WERI-Rb-1 (cell line): ENCODE results near the gene ZNF148.
"Not testable (repeated sequence)": the region's sequence is repeated elsewhere in the genome, so short reads cannot be mapped to it uniquely, and the experiment has no call there.

Experiments used
- DNase-seq: peaks from one replicate; pipeline ENCODE4 v3.0.0-alpha.2; 2020
- H3K27ac ChIP-seq: fragments of 250-450 bp; sonication (Bioruptor Pico); 2 replicates; pipeline ENCODE4 v1.5.1; 2020; ENCODE audit warnings: mild to moderate bottlenecking, moderate library complexity
- H3K27me3 ChIP-seq: fragments of 250-450 bp; sonication (Bioruptor Pico); 2 replicates; pipeline ENCODE4 v1.5.1; 2021; ENCODE audit warnings: mild to moderate bottlenecking, low read depth, moderate library complexity; ENCODE audit not compliant: insufficient read depth, severe bottlenecking
- H3K36me3 ChIP-seq: fragments of 250-450 bp; sonication (Bioruptor Pico); 2 replicates; pipeline ENCODE4 v1.5.1; 2020; ENCODE audit warnings: mild to moderate bottlenecking, moderate library complexity
- H3K4me3 ChIP-seq: 2 replicates; pipeline ENCODE4 v1.5.1; 2011; ENCODE audit warnings: low read depth, mild to moderate bottlenecking, control low read depth, low read length
- H3K9me3 ChIP-seq: fragments of 250-450 bp; sonication (Bioruptor Pico); 2 replicates; pipeline ENCODE4 v1.5.1; 2021; ENCODE audit warnings: mild to moderate bottlenecking, moderate library complexity; ENCODE audit not compliant: severe bottlenecking
- TF ChIP-seq, protein P1 (sequence below): IDR thresholded peaks from 2 replicates; pipeline ENCODE4 v1.5.1; 2011; ENCODE audit warnings: low read depth, mild to moderate bottlenecking, control low read depth, inconsistent platforms, low read length

Gene ZNF148

DNA sequence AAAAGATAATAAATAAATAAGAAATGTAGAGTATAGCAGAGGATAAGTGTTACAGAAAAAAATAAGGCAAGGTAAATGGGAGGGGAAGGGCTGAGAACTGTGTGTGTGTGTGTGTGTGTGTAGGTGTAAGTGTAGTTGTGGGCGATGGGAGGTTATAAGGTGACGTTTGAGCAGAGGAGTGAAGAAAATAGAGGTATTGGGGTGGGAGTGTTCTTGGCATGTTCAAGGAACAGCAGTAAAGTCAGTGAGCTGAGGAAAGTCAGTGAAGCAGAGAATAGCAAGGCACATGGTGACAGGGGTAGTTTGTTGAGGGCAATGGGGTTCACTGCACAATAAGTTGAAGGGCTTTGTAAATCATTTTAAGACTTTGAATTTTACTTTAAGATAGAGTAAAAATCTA is 30.9 kb upstream of the ZNF148 start:
- Histone ChIP-seq H3K4me3 (no peak overlapping the region), H3K36me3 (no peaks in the 10 kb centered on the region), H3K9me3 (no peaks in the 10 kb centered on the region), H3K27ac (no peak overlapping the region), H3K27me3 (no peaks in the 10 kb centered on the region)
- TF ChIP-seq, protein P1, sequence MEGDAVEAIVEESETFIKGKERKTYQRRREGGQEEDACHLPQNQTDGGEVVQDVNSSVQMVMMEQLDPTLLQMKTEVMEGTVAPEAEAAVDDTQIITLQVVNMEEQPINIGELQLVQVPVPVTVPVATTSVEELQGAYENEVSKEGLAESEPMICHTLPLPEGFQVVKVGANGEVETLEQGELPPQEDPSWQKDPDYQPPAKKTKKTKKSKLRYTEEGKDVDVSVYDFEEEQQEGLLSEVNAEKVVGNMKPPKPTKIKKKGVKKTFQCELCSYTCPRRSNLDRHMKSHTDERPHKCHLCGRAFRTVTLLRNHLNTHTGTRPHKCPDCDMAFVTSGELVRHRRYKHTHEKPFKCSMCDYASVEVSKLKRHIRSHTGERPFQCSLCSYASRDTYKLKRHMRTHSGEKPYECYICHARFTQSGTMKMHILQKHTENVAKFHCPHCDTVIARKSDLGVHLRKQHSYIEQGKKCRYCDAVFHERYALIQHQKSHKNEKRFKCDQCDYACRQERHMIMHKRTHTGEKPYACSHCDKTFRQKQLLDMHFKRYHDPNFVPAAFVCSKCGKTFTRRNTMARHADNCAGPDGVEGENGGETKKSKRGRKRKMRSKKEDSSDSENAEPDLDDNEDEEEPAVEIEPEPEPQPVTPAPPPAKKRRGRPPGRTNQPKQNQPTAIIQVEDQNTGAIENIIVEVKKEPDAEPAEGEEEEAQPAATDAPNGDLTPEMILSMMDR, result no peak
- DNase-seq, result no peak

DNA sequence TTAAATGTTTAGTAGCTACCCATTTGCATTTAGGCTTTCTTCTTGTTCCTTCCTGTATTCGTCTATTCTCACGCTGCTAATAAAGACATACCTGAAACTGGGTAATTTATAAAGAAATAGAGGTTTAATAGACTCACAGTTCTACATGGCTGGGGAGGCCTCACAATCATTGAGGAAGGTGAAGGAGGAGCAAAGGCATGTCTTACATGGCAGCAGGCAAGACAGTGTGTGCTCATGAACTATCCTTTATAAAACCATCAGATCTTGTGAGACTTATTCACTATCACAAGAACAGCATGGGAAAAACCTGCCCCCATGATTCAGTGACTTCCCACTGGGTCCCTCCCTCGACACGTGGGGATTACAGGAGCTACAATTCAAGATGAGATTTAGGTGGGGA is 30.4 kb upstream of the ZNF148 start:
- H3K4me3 ChIP-seq, H3K27me3 ChIP-seq, DNase-seq, H3K36me3 ChIP-seq, H3K9me3 ChIP-seq, H3K27ac ChIP-seq: not testable (repeated sequence)

DNA sequence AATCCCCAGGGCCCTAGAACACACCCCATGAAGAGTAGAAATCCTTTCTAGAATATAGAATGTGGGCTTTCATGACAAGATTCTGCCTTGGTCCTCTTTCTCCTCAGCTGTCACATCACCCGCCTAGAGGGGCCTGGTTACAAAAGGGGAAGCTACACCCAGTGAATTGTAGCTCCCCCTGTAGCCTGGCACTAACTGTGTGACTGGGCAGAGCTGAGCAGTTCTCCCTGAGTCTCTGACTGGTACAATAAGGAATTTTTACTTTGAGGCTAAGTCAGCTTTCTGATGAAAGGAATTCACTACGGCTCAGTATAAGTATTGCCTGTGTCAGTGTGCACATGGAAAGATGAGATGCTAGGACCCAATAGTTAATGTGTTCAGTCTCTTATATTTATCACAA is 28.7 kb upstream of the ZNF148 start:
- TF ChIP-seq, protein P1, result no peak
- H3K27me3 ChIP-seq, result no peaks in the 10 kb centered on the region

GRCh38 chr3:125402639-125403038 is 27.5 kb upstream of the ZNF148 start:
- no peaks in the 10 kb centered on the region for H3K9me3 ChIP-seq
- no peak for DNase-seq
- TF ChIP-seq, protein P1, result no peak
- H3K36me3 ChIP-seq, result no peaks in the 10 kb centered on the region
- no peaks in the 10 kb centered on the region for H3K27me3 ChIP-seq
- no peak overlapping the region for H3K27ac ChIP-seq
- no peak overlapping the region for H3K4me3 ChIP-seq

More for the DNA sequence above, 28.7 kb upstream of the ZNF148 start:
- Histone ChIP-seq H3K36me3 (no peaks in the 10 kb centered on the region), H3K4me3 (no peak overlapping the region), H3K27ac (no peak overlapping the region), H3K9me3 (no peaks in the 10 kb centered on the region)
- no peak for DNase-seq

DNA sequence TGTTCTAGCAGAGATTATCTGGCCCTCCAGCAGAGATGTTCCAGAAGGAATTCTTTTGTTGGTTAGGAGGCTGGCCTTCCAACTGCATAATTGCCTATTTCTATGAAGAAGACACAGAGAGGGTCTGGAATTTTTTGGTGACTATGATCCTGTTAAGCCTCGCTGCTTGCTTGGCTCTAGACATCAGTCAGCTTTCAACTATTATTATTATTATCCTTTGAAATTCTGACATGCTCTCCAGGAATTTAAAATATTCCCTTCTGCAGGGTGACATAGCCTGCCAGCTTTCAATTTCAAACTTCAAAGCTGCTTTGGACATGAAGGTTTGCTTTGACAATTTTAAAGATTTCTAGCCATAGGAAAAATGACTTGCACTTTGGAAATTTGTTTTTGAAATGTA is 26.3 kb upstream of the ZNF148 start:
- Histone ChIP-seq H3K4me3 (no peak overlapping the region), H3K9me3 (no peaks in the 10 kb centered on the region), H3K36me3 (no peaks in the 10 kb centered on the region), H3K27ac (no peak overlapping the region), H3K27me3 (no peaks in the 10 kb centered on the region)
- DNase-seq, result no peak
- TF ChIP-seq, protein P1, result no peak

- Histone ChIP-seq H3K4me3 (no peak overlapping the region), H3K9me3 (no peaks in the 10 kb centered on the region), H3K27ac (no peak overlapping the region), H3K36me3 (no peaks in the 10 kb centered on the region), H3K27me3 (no peaks in the 10 kb centered on the region)
- DNase-seq, result no peak
- TF ChIP-seq, protein P1, result no peak
These were observed 23.8 kb upstream of the ZNF148 start for GRCh38 chr3:125398952-125399351.
